Measurements from ENCODE around the gene TCP11L1.
"Not testable (repeated sequence)": the region's sequence is repeated elsewhere in the genome, so short reads cannot be mapped to it uniquely, and the experiment has no call there.

Gene TCP11L1

DNA sequence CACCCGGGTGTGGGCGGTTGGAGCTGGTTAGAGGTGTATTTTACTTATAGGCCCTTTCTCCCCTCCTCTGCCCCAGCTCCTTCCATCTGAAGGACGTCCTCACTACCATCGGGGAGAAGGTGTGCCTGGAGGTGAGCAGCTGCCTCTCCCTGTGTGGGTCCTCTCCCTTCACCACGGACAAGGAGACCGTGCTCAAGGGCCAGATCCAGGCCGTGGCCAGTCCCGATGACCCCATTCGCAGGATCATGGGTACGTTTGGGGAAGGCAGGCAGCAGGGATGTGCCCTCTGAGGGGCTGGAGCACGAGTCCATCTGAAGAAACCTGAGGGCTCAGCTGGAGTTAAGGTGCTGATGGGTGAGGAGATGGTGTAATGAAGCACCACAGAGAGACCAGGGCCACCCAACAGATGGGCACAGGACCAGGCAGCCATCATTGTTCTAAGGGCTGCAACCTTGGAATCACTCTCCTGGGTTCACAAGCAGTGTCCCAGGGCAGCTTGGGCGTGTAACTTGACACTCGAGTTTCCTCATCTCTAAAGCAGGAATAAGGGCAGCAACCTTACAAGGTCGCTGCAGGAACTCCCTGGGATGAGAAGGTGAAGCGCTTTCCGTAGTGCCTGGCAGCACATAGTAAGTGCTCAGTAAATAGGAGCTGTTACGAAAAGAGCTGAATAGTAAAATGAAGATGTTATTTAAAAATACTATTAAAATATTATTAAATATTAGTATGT lies 29.4 kb downstream of the TCP11L1 start:
- DNase-seq = no peak

DNA sequence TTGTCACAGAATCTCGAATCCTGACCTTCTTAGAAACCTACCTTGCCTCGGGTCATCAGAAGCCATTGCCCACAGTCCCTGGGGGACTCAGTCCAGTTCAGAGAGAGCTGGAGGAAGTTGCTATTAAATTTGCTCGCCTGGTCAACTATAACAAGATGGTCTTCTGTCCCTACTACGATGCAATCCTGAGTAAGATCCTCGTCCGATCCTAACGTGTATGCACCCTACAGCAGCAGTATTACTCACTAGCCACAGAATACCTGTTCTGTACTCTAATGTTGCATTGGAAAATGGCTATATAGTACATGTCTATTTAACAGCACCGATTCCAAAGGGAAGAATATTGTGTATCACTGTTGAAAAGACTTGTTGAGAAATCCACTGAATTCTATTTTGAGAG lies 33.1 kb downstream of the TCP11L1 start:
- DNase-seq = no peak

DNA sequence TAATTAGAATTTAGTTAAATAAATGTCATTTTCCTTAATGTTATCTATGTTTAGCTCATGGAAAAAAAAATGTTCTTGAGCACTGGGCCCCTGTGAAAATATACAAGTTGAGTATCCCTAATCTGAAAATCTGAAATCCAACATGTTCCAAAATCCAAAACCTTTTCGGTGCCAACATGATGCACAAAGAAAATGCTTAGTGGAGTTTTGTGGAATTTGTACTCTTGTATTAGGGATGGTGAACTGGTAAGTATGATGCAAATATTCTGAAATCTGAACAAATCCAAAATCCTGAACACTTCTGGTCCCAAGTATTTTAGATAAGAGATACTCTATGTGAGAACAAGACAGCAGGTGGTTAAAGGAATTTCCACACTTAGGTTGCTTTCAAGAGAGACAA lies 44.5 kb downstream of the TCP11L1 start:
- DNase-seq = no peak

DNA sequence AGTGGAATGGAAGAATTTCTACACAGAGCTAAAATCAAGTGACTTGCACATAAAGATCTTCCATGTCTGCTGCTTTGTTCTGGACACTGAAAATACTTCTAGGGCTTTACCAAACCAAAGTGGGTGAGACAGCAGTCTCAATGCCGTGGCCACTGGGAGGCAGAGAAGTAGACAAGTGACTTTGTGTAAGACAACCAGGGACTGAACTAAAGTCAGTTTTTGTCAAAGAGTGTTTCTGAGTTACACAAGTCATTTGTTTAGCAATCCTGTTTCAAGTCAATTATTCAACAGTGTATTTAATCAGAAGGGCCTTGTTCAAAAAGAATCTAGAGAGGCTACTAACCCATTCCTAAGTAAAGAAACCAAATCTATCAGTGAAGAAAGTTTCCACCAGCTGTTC lies 46.6 kb downstream of the TCP11L1 start:
- DNase-seq = no peak

DNA sequence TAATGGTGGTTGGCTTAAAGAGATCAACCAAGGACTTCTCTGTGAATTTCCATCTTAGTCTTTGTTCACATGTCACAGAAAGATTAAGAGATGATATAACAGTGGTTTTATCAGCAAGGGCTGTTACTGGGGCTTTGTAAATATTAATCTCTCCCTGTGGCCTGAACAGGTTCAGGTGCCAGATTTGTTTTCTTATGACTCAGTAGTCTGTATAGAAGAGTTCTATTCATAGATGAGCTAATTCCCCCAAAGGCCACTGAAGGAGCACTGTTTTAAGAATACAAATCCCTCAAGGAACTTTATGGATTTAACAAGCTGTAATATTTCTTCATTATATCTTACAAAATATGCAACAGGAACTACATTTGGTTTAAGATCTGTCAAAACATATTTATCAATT lies 50.4 kb downstream of the TCP11L1 start:
- DNase-seq = no peak

DNA sequence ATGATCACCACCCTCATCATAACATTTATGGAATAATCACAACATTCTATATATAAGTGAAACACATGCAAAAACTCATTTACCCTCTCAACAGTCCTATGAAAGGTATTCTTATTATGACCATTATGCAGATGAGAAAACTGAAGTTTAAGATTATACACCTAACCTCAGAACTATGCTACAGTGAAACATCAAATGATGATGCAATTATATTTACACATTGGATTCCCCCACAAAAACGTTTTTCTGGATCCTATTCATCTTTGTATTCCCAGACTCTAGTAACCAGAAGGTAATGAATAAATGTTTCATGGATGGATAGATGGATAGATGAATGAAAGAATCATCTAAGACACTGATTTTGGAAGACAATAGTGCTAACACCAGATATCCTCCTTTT lies 54.8 kb downstream of the TCP11L1 start:
- DNase-seq = no peak

DNA sequence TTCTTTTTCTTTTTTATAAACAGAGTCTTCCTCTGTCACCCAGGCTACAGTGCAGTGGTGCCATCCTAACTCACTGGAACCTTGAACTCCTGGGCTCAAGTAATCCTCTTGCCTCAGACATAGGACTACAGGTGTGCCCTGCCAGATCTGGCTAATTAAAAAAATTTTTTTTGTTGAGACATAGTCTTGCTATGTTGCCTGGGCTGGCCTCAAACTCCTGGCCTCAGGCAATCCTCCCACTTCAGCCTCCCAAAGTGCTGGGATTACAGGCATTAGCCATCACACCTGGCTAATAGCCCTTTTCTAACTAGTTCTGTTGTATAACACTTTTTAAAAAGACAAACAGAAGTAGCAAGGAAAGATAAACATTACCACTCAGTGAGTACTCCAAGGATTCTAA lies 64.5 kb downstream of the TCP11L1 start:
- no peak for DNase-seq

DNA sequence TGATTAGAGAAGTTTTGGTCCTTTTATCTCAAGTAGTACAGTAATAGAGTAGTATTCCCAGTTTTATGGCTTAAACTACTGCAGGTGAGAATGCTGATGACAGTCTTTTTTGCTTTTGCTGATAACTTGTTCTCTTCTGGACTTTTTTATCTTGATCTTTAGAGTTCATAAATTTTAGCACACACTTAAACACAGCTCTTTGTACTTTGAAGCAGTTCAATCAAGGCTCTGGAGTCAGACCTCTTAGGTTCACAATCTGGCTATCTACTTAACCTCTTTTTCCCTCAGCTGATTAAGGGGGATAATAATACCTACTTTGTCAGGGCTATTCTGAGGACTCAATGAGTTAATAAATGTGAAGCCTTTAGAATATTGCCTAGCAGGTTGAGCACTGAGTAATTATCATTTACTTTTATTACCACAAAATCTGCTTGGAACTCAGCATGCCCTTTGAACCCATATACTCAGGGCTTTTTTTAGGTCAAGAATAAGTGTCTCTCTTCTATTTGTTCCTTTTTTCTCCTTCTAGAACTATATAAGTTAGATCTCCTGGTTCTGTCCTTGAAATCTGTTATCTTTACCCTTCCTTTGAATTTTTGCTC lies 70.0 kb downstream of the TCP11L1 start:
- no peak for DNase-seq

DNA sequence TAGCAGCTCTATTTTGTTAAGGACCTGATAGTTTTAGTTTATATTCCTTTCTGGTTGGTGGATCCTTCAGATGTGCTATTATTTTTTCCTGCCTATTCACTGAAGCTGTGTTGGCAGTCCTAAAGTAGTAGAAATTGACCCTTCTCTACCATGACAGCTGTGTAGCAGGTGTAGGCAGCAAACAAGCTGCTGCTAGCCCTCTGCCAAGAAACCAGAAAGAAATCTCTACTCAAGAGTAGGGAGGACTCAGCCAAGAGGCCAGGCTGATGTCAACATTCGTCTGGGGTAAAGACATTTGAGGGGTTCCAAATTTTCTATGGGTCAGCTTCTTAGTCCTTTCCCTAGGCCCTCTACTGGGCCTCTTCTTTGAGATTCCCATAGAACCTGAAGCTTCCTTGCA lies 70.7 kb downstream of the TCP11L1 start:
- DNase-seq = no peak

DNA sequence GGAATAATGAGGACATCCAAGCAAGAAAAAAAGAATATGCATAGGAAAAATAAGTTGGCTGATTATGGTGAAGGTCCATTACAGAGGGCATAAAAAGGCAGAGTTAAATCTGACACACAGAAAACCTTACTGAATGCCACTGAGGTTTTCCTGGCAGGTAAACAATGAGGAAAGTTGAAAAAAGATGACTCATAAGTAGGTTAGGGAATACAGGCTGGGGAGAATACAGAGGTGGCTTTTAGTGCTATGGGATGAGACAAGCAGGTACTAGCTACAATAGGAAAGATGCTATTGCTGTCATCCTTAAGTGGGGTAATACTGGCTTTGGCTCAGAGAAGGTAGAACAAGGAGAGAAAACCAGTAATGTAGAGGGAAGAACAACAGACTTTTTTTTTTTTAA lies 77.2 kb downstream of the TCP11L1 start:
- no peak for DNase-seq

DNA sequence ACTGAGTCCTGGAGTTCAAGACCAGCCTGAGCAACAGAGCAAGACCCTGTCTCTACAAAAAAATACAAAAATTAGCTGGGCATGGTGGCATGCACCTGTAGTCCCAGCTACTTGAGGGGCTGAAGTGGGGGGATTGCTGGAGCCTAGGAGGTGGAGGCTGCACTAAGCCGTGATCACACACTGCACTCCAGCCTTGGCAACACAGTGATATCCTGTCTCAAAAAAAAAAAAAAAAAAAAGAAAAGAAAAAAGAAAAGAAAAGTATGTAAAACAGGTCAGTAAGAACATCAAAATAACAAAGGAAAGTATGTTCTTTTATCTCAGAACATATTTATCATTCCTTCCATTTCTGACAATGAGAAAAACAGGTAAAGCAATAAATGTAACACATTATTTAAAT lies 83.3 kb downstream of the TCP11L1 start:
- not testable (repeated sequence) for DNase-seq

All from activated CD8-positive, alpha-beta memory T cell treated with anti-CD3 and anti-CD28 coated beads, Interleukin-2, amount 50 U/mL, for 48 hours (primary cell).